Measurements from ENCODE around the gene ZNF652.

Gene ZNF652

DNA sequence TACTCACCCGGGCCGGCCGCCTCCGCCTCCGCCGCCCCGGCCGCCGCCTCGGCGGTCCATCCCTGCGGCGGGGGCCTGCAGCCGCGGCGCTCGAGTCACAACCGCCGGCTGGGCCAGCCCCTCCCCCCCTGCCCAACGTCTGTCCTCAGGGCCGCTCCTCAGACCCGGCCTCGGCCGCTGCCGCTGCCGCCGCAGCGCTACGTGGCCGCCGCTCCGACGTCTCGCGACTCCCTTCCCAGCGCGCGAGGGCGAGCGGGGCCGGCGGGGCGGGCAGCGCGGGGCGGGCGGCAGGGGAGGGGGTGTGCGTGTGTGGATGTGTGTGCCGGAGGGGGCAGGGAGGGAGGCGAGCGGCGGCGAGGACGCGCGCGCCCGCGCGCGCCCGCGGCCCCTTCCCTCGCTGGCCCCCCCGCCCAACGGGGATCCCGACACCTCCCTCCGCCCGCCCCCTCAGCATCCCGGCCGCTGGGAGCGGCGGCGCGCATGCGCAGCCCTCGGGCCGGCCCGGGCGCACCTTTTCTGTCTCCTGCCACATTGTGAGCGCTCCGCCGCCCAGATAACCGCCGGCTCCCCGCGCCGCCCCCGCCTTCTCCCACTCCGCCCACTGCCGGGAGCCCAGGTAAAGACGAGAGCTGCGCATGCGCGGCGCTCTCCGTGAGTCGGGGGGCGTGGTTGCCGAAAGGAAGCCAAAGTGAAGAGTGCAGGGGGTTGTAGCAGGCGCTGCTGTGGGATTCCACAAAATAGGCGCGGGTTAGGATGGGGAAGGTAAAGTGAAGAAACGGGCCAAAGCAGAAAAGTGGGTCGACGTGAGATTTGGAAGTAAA is at the start of gene ZNF652:
Gene ZNF652, minus strand, starts transcription at position 349 of the 821 bp plus-strand sequence. CDS start 44,525 bp downstream, outside the sequence.
- TF ChIP-seq EP300 (IDR thresholded peaks at IDR 0.05; ENCODE audit: borderline replicate concordance) (no peak), NFIC (IDR thresholded peaks at IDR 0.05) (peak; percentile 27; the same call in 1 of the 2 replicates), TEAD4 (IDR thresholded peaks at IDR 0.05) (0 out of 2 replicates have a peak, but pooled peaks have one; percentile 30), YY1 (IDR thresholded peaks at IDR 0.05; ENCODE audit: low read depth) (no peak), TCF12 (IDR thresholded peaks at IDR 0.05; ENCODE audit: low read depth) (no peak), CREB1 (IDR thresholded peaks at IDR 0.05; ENCODE audit: low read depth) (no peak), TAF1 (IDR thresholded peaks at IDR 0.05; ENCODE audit: low read depth) (no peak; the same call in 1 of the 2 replicates), FOXM1 (IDR thresholded peaks at IDR 0.05; ENCODE audit: borderline replicate concordance, low read depth) (no peak), RAD21 (IDR thresholded peaks at IDR 0.05; ENCODE audit: low read depth) (no peak), EGR1 (IDR thresholded peaks at IDR 0.05) (peak; percentile 99), ZBTB7A (IDR thresholded peaks at IDR 0.05; ENCODE audit: low read depth) (peak; percentile 41; the same call in 1 of the 2 replicates), CEBPB (IDR thresholded peaks at IDR 0.05) (no peak)
- TF ChIP-seq, protein P1, sequence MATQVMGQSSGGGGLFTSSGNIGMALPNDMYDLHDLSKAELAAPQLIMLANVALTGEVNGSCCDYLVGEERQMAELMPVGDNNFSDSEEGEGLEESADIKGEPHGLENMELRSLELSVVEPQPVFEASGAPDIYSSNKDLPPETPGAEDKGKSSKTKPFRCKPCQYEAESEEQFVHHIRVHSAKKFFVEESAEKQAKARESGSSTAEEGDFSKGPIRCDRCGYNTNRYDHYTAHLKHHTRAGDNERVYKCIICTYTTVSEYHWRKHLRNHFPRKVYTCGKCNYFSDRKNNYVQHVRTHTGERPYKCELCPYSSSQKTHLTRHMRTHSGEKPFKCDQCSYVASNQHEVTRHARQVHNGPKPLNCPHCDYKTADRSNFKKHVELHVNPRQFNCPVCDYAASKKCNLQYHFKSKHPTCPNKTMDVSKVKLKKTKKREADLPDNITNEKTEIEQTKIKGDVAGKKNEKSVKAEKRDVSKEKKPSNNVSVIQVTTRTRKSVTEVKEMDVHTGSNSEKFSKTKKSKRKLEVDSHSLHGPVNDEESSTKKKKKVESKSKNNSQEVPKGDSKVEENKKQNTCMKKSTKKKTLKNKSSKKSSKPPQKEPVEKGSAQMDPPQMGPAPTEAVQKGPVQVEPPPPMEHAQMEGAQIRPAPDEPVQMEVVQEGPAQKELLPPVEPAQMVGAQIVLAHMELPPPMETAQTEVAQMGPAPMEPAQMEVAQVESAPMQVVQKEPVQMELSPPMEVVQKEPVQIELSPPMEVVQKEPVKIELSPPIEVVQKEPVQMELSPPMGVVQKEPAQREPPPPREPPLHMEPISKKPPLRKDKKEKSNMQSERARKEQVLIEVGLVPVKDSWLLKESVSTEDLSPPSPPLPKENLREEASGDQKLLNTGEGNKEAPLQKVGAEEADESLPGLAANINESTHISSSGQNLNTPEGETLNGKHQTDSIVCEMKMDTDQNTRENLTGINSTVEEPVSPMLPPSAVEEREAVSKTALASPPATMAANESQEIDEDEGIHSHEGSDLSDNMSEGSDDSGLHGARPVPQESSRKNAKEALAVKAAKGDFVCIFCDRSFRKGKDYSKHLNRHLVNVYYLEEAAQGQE (IDR thresholded peaks at IDR 0.05; ENCODE audit: low read depth): no peak
- TF ChIP-seq, protein P2, sequence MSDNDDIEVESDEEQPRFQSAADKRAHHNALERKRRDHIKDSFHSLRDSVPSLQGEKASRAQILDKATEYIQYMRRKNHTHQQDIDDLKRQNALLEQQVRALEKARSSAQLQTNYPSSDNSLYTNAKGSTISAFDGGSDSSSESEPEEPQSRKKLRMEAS (IDR thresholded peaks at IDR 0.05): peak; percentile 4; the same call in 1 of the 2 replicates
- TF ChIP-seq, protein P3, sequence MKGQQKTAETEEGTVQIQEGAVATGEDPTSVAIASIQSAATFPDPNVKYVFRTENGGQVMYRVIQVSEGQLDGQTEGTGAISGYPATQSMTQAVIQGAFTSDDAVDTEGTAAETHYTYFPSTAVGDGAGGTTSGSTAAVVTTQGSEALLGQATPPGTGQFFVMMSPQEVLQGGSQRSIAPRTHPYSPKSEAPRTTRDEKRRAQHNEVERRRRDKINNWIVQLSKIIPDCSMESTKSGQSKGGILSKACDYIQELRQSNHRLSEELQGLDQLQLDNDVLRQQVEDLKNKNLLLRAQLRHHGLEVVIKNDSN (IDR thresholded peaks at IDR 0.05): no peak

DNA sequence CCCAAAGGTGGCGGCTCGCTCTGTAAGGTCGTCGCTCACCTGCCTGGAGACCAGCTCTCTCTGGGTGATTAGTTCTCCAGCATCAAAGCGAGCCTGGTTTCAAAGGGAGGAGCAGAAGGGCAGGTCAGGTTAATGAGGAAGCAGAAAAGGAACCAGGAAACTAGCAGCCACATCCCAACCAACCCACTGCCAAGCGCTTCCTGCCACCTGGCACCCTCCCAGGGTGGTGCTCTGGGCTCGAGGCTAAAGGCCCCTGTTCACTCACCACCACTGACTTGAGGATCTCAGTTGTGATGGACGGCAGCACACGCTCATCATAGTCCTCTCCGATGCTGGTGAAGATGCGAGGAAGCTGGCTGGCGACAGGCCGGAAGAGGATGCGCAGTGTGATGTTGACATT is 47.0 kb upstream of the ZNF652 start:
- TF ChIP-seq YY1 (IDR thresholded peaks at IDR 0.05; ENCODE audit: low read depth): no peak
- TF ChIP-seq, protein P3 (IDR thresholded peaks at IDR 0.05): no peak
- TF ChIP-seq, protein P2 (IDR thresholded peaks at IDR 0.05): no peak
- no peak for TF ChIP-seq ZBTB7A (IDR thresholded peaks at IDR 0.05; ENCODE audit: low read depth)
- no peak for TF ChIP-seq EP300 (IDR thresholded peaks at IDR 0.05; ENCODE audit: borderline replicate concordance)
- no peak for TF ChIP-seq NFIC (IDR thresholded peaks at IDR 0.05)
- no peak for TF ChIP-seq CEBPB (IDR thresholded peaks at IDR 0.05)
- no peak for TF ChIP-seq TEAD4 (IDR thresholded peaks at IDR 0.05)
- TF ChIP-seq CREB1 (IDR thresholded peaks at IDR 0.05; ENCODE audit: low read depth): no peak
- no peak for TF ChIP-seq FOXM1 (IDR thresholded peaks at IDR 0.05; ENCODE audit: borderline replicate concordance, low read depth)

DNA sequence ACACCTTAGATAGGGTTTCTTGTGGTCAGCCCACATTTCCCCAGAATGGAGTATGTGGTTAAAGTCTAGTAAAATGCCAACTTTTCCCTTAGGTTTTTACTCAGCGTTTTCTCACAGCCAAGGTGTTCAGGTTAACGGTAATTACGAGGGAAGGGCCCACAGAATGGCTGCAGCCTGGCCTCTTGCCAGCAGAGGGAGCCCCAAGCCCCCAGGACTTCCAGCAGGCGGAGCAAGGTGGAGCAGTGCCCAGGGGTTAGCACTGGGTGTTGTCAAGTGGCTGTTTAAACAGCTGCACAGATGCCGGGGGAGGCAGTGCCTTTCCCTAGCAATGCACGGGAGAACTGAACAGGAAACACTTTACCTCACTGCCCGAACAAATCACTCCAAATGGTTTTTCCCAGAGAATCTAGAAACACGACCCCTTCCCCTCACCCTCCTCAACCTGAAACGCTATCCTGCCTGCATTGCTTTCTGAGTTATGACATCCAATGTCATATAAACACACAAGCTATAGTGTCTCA is 46.0 kb upstream of the ZNF652 start:
- TF ChIP-seq TEAD4 (IDR thresholded peaks at IDR 0.05) (no peak), RAD21 (IDR thresholded peaks at IDR 0.05; ENCODE audit: low read depth) (peak; percentile 50; the same call in 1 of the 2 replicates)

DNA sequence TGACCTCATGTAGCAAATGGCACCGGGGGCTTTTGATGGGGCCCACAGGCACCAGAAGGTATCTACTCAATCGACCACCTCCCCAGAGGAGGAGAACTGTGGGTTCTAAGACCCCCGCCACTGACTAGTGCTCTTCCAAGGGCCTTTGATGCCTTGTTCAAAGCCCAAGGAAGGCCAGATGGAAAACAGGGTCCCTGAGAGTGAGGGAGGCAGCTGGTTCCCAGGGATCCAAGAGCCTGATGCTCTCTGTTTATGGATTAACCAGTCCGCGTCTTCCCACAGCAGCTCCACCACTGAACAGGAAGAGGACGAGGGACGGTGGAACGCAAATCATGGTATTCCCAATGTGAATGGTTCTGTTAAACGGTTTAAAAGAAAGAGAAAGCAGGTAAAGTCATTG is 45.0 kb upstream of the ZNF652 start:
- TF ChIP-seq NFIC (IDR thresholded peaks at IDR 0.05) (no peak), TCF12 (IDR thresholded peaks at IDR 0.05; ENCODE audit: low read depth) (no peak), EP300 (IDR thresholded peaks at IDR 0.05; ENCODE audit: borderline replicate concordance) (no peak), FOXM1 (IDR thresholded peaks at IDR 0.05; ENCODE audit: borderline replicate concordance, low read depth) (no peak), EGR1 (IDR thresholded peaks at IDR 0.05) (no peak), YY1 (IDR thresholded peaks at IDR 0.05; ENCODE audit: low read depth) (no peak), RAD21 (IDR thresholded peaks at IDR 0.05; ENCODE audit: low read depth) (no peak), CREB1 (IDR thresholded peaks at IDR 0.05; ENCODE audit: low read depth) (no peak), TEAD4 (IDR thresholded peaks at IDR 0.05) (no peak), ZBTB7A (IDR thresholded peaks at IDR 0.05; ENCODE audit: low read depth) (no peak), TAF1 (IDR thresholded peaks at IDR 0.05; ENCODE audit: low read depth) (no peak), CEBPB (IDR thresholded peaks at IDR 0.05) (no peak)
- TF ChIP-seq, protein P3 (IDR thresholded peaks at IDR 0.05): no peak
- TF ChIP-seq, protein P2 (IDR thresholded peaks at IDR 0.05): no peak
- TF ChIP-seq, protein P1 (IDR thresholded peaks at IDR 0.05; ENCODE audit: low read depth): no peak
